ENCODE results near the gene IL21.

- TF ChIP-seq CTCF (IDR thresholded peaks at IDR 0.05) (peak in 3 of 4 donors; percentile 46 to 57 (median 50)), POLR2A (IDR thresholded peaks at IDR 0.05) (no peak)
Measured at GRCh38 chr4:122576261-122577188, 44.3 kb downstream of the IL21 start.

Data from right lobe of liver (tissue), 4 donors.